Kidney glomerular epithelial cell (primary cell): ENCODE measurements around the gene INTS12.
"Not testable (repeated sequence)": the region's sequence is repeated elsewhere in the genome, so short reads cannot be mapped to it uniquely, and the experiment has no call there.

Experiments
- DNase-seq: peaks from one replicate; lab custom pipeline; 2025; lab: John Stamatoyannopoulos, UW

INTS12 gene, protein sequence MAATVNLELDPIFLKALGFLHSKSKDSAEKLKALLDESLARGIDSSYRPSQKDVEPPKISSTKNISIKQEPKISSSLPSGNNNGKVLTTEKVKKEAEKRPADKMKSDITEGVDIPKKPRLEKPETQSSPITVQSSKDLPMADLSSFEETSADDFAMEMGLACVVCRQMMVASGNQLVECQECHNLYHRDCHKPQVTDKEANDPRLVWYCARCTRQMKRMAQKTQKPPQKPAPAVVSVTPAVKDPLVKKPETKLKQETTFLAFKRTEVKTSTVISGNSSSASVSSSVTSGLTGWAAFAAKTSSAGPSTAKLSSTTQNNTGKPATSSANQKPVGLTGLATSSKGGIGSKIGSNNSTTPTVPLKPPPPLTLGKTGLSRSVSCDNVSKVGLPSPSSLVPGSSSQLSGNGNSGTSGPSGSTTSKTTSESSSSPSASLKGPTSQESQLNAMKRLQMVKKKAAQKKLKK

DNA sequence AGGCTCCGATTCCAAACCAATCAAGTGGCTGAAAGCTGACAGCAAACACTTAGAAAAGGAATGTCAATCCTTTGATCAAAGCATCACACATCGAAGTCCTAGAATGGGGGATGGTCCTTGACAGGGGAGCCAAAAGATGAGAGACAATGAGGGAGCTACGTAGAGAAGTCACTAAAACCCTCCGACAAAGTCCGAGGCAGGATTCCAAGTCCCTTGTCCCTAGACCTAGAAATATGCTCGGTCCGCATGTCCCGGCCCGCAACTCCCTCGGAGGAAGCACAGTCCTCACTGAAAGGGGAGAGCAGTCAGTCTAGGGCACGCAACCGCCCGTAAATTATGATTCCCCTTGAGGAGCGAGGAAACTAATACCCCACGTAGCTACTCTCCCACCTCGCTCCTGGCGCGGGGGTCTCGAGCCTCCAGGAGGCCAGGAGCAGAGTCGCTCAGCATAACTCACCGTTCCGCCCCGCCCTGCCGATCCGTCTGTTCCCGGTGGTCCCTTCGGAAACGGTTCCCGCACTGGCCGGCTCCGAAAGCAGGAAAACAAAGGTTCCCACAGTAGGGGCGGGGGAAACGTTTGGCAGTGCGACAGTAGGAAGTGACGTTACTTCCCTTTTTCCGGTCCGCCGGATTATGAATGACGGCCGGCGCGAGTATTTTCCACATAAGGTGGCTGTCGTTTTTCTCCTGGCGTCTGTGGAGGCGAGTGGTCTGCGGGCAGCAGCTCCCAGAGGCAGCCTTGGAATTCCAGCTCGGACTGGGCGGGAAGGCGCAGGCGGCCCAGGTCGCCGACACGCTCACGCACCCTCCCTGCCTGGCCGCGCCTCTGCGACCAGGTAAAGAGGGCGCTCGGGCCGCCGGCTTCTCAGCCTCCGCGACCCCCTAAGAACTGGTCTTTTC lies at the start of gene INTS12, which contains the start of gene GSTCD:
Gene INTS12 (minus strand): TSS at position 509 of the 900 bp plus-strand sequence. CDS start 8,684 bp downstream, outside the sequence.
Gene GSTCD (plus strand): TSS at position 604 of the 900 bp plus-strand sequence. CDS start 8,830 bp downstream, outside the sequence.
- peak; percentile 83 for DNase-seq

DNA sequence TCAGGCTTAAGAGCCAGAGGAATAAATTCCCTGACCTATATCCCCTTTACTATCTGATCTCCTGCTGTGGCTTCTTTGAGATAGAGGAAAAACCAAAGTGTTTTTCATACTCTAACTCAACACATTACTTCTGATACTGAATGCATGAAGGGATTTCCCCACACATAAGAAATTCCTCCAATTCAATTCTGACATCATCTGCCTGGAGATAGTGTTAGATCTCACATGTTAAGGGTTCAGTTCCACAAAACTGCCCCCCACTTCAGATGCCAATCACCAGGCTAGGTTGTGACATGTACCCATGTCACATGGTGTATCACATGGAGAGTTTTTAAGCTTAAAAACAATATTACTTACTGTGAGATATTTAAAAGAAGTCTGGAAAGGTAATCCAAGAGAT lies 46.9 kb upstream of the INTS12 start:
- no peak for DNase-seq

DNA sequence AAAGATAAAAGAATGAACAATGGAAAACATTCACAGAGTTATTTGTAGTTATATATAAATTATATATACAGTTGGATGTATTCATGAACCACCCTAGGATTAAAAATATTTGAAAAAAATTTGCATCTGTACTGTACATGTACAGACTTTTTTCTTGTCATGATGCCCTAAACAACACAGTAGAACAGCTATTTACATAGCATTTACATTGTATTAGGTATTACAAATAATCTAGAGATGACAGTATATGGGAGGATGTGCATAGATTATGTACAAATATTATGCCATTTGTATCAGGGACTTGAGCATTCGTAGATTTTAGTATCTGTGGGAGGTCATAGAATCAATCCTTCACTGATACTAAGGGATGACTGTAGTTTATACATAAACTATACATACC lies 44.9 kb upstream of the INTS12 start:
- DNase-seq, result no peak

DNA sequence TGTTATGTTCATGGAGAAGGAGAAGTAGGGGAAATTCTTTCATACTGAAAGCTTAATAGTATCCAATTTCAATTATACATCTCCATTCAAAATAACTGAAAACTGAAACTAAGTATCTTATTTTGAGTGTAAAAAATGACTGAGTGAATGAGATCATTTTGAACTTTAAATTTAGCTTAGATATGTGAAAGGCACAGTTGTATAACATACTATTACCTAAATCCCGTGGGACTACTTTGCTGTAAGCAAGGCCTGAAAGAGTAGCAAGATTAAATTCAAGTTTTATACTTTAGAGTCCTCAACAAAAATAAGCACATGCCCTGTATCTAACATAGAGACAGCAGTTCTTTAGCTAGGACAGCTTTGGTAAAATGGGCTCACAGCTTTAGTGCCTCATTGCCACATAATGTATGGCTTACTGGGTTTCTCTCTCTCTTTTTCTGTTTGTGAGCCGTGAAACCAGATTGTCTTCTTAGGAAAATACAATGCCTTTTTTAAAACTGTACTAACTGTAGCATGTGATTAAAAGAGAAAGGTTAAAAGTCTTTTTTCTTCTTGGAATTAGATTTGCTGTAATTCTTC lies 43.3 kb upstream of the INTS12 start:
- DNase-seq, result no peak

DNA sequence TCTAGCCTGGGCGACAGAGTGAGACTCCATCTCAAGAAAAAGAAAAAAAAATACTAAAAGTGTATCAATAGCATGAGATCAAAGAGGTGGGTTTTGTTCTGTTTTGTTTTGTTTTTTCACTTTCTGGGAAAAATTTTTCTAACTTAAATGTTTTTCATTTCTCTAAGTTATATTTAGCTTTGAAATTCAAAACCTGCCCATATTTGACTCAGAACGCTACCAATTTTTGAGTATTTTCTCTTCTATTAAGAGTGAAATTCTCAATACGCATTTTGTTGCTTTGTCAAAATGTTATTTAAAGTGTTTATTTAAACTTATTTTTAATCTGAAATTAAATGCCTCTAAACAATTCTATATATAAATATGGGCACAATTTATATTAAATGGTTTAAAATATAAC lies 39.7 kb upstream of the INTS12 start:
- DNase-seq, result no peak

DNA sequence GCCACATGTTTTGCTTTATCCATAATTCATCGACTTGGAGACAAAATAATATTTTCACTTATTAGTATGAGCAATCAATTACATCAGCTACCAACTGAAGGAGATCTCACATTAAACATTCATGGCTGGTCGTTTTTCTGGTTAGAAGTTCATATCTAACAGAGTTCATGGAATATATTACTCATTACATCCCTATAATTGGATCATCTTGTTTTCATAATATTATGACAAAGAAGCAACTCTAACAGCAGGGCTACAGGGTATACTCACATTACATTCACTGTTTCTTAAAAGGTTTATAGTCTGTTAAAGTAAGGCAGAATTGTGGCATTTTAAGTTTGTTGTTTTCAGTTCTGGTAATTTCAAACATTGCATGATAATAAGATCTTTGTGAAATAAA lies 33.1 kb upstream of the INTS12 start:
- peak; percentile 11 for DNase-seq

DNA sequence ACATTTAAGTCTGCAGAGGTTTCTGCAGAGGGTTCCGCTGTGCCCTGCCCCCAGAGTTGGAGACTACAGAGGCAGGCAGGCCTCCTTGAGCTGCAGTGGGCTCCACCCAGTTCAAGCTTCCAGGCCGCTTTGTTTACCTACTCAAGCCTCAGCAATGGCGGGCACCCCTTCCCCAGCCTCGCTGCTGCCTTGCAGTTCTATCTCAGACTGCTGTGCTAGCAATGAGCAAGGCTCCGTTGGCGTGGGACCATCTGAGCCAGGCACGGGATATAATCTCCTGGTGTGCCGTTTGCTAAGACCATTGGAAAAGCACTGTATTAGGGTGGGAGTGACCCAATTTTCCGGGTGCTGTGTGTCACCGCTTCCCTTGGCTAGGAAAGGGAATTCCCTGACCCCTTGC lies 26.7 kb upstream of the INTS12 start:
- DNase-seq, result not testable (repeated sequence)

DNA sequence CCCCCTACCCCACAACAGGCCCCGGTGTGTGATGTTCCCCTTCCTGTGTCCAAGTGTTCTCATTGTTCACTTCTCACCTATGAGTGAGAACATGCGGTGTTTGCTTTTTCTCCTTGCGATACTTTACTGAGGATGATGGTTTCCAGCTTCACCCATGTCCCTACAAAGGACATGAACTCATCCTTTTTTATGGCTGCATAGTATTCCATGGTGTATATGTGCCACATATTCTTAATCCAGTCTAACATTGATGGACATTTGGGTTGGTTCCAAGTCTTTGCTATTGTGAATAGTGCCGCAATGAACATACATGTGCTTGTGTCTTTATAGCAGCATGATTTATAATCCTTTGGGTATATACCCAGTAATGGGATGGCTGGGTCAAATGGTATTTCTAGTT lies 21.4 kb upstream of the INTS12 start:
- DNase-seq, result not testable (repeated sequence)

DNA sequence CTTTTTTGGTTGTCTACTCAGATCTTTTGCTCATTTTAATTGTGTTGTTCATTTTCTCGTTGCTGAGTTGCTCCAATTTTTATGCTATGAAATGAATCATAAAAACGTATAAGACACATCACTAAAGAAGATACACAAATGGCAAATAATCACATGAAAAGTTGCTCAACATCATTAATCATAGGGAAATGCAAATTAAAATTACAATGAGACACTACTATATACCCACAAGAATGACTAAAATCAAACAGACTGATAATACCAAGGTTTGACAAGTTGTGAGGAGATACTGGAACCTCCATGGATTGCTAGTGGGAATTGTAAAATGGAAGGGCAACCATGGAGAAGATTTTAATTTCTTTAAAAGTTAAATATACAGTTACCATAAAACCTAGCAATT lies 17.1 kb upstream of the INTS12 start:
- DNase-seq, result no peak

DNA sequence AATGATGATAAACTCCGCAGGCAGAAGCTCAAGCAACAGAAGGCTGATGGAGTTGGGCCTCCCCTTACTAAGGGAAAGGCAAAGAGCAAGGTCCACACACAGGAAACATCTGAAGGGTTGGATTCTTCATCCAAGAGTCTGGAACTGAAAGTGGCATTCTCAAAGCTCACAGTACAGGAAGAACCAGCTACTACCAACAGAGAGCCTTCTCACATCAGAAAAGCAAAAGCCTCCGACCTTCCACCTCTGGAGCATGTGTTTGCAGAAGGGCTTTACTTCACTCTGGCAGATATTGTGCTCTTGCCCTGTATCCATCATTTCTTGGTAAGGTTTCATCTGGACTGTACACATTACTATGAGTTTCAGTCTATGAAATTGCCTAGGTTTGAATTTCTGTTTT lies 10.7 kb upstream of the INTS12 start:
- DNase-seq, result no peak

DNA sequence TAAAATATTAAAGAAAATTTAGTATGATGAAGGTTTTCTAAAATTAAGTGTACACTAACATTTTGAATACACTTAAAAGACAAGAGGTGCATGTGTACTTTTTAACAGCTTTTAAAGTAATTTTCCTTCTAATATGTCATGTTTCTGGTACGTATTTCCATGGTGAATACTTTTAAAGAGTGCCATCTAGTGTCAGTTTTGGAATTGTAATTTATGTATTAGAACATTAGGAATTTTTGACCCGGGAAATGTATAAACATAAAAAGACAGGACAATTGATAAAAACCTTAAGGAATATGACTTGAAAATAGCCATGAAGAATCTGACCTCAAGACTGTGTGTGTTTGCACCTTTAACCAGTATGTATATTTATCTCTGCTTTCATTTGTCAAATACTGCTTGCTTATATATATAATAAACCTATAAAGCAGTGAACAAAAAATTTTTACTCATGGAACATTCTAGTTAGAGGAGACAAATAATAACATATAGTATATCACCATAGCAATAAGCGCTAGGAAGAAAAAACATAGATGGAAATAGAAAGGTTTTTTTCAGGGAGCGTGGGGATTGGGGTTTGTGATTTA lies 7.3 kb upstream of the INTS12 start:
- DNase-seq, result peak; percentile 52

DNA sequence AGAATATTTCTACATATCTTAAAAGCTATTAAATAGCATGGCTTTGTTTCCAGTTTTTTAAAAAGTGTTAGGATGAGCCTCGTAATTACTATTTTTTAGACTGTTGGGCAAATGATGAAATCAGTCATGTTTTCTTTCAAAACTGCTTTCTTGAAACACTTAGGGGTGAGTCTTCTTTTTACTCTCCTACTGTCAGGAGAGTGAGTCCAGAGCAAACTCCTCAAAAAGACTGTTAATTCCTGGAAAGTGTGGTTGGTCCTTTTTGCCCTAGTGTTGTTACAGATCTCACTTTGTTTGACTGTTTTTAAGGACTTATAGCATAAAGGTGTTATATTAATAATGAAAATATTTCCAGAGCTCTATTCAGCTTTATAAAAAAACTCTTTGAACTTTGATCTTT lies 6.4 kb upstream of the INTS12 start:
- DNase-seq, result no peak

DNA sequence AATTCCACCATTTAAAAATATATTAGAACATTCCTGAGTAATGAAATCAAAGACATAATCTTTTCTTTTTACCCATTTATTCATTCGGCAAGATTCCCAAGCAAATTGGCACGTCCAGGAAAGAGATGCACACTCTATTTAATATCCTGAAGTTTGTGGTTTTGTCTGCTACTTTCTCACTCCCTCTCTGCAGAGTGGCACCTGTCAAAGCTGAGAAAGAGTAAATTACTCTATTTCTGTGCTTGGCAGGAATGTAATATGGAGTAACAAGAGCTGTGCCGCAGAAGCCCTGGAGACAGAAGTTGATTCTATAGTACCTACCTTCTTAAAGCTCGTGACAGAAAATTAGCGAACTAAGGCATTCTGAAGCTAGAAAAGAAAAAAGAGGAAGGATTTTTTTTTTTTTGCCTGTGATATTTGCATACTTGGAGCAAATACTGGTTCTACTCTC lies 5.6 kb upstream of the INTS12 start:
- DNase-seq, result peak; percentile 27

DNA sequence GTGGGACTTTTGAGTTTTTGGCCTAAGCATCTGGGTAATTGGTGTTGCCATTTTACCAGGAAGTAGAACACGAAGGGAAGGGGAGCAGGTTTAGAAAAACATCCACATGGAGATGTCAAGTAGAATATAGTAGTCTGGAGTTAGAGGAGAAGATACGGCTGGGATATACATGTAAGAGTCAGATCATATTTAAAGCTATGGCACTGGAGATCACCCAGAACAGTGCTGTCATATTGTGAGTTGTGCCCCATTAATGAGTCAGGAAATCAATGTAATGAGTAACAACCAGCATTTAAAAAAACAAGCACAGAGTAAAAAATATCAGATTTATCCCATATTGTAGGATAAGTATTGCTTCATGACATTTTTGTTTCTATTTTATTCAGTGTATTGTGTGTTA lies 4.3 kb upstream of the INTS12 start:
- DNase-seq, result no peak

DNA sequence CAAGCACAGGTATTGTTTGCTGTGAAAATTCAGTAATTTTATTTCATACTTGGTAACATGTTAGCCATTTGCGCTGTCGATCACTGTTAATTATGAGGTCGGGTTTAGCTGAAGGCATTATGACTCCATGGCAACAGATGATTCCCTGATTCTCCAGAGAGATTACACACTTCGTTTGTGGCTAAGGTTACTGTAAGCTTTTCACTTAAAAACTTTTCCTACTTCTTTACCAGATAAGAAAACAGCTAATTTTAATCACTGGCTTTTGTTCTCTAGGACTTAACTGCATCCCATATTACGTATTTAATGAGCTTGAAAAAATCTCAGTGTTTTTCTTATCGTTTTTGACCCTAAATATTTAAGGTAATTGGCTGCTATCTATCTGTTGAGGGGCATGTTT lies 2.2 kb upstream of the INTS12 start:
- no peak for DNase-seq

DNA sequence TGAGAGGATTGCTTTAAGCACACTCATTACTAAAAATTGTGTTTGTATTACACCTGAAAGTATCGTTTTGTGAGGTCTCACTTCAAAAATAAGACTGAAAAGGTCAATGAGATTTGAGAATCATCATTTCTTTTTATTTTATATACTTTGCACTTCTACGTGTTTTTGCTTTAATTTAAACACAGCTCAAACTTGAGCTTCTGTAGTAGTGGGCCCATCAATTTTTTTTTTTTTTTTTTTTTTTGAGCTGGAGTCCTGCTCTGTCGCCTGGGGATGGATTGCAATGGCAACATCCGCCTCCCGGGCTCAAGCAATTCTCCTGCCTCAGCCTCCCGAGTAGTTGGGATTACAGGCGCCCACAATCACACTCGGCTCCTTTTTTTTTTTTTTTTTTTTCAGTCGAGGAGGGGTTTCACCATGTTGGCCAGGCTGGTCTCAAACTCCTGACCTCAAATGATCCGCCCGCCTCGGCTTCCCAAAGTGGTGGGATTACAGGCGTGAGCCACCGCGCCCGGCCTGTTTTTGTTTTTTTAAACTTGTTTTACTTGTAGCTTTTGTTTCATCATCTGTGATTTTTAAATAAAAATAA lies 1.6 kb upstream of the INTS12 start:
- no peak for DNase-seq

DNA sequence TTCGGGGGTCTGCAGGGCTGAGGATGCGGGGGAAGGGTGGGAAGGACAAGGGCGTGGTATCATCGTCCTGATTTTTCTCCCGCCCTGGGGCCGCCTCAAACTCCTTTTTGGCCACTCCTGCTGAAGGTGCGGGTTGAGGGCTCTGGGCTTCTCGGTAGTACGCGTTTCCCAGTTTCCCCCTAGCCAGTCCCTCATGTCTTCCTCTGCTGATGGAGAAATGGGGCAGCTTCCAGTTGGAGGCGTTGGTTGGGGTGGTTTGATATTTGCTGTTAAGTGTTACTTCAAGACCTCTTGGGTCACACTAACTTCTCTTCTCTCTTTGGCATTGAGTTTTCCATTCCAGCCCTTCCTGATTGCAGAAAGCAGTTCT lies 577 bp upstream of the INTS12 start:
- DNase-seq, result peak; percentile 41

DNA sequence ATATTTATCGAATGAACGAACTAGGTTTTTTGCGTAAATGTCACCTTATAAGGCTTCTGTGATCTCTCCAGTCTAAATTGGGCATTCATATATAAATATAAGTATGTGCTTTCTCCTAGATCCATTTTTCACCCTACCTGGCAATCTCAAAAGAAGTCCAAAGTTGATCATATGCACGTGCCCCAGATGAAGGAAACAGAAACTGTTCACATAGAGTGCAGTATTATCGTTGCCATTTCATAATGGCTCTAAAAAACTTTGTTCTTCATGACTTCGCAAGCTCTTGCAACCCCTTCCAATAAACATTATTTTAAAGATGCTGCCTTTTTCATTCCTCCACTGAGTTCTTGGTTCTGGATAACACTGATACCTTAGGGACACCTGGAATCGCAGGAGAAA lies 708 bp downstream of the INTS12 start:
- DNase-seq, result no peak

DNA sequence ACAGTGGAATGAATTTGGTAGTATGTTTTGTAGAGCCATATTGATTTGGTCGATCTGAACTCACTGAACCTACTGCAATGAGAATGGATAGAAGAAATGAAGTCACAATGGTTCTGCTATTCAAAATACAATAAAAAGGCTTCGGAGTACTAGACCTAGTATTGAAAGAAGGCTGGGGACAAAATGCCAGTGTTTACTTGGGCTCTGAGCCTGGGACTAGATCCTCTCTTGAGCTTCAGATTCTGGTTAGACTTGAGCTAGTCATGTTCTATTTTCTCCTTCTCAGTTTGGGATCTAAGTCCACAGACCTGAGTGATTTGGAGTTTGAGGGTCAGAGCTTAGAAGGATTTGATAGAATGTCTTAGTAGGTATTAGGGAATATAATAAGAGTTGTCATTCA lies 9.9 kb downstream of the INTS12 start:
- no peak for DNase-seq

DNA sequence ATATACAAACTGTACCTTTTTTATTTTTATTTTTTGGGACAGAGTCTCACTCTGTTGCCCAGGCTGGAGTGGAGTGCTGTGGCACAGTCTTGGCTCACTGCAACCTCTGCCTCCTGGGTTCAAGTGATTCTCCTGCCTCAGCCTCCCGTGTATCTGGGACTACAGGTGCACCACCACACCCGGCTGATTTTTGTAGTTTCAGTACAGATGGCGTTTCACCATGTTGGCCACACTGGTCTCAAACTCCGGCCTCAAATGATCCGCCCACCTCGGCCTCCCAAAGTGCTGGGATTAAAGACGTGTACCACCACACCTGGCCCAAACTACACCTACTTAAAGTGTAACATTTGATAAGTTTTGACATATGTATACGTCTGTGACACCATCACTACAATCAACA lies 12.7 kb downstream of the INTS12 start:
- DNase-seq, result not testable (repeated sequence)

DNA sequence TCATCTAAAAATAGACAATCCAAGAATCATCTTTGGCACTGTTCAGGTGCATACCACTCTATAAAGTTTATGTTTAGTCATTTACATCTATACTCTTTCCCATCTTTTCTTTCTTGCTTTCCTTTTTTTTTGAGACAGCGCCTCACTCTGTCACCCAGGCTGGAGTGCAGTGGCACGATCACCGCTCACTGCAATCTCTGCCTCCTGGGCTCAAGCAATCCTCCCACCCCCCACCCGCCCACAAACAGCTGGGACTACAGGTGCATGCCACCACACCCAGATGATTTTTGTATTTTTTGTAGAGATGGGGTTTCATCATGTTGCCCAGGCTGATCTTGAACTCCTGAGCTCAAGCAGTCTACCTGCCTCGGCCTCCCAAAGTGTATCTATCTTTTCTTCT lies 13.7 kb downstream of the INTS12 start:
- not testable (repeated sequence) for DNase-seq

DNA sequence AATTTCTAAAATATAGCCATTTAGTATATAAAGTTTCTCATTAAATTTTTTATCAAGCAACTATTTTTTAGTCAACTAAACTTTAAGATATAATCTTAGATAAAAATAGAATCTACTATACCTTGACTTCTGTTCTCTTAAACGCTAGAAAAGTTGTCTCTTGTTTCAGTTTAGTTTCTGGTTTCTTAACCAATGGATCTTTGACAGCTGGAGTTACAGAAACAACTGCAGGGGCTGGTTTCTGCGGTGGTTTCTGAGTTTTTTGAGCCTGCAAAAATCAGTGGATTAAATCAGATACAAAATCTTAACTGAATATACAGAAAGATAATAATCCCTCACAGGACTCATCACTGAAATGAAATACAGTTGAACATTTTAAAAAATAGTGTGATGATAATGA lies 21.9 kb downstream of the INTS12 start:
- no peak for DNase-seq
